Measurements from ENCODE around the gene SNX24. TPM values are rescaled to one million over a fixed set of nuclear protein-coding genes. Genes with fewer than 3 reads are reported as not detected.
"Not testable (repeated sequence)": the region's sequence is repeated elsewhere in the genome, so short reads cannot be mapped to it uniquely, and the experiment has no call there.

Gene SNX24
- total RNA-seq, 1 donor from 2014 or later, result 12.7 TPM

DNA sequence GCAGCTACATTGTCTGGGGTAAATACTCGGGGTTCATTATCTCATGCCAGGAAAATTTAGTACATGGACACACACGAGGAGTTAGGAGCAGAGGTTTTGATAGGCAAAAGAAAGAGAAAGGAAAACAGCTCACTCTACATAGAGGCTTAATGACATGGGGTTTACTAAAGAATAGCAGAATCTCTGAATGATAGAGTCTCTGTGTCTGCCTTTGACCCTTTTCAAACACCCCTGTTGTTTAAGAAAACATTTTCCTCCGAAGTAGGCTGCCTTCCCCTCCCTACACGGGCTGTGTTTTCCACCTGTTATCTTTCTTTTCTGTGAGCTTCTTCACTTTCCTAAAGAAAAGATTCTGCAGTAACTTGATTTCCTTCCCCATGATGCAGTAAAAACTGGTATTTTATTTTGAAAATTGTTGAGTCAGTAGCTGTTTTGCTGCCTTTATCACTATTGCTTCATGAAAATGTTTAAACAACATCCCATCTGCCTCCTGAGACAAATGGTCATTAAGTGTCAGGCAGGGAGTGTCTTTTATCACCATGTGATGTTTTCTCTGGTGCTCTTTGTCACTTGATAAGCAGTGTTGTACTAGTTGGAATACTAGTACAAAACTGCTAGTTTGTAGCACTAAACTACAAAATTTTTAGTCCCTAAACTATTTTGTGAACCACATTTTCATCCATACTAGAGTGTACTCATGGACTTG is 114.5 kb downstream of the SNX24 start:
- no peak for DNase-seq (ENCODE audit: low read depth)

DNA sequence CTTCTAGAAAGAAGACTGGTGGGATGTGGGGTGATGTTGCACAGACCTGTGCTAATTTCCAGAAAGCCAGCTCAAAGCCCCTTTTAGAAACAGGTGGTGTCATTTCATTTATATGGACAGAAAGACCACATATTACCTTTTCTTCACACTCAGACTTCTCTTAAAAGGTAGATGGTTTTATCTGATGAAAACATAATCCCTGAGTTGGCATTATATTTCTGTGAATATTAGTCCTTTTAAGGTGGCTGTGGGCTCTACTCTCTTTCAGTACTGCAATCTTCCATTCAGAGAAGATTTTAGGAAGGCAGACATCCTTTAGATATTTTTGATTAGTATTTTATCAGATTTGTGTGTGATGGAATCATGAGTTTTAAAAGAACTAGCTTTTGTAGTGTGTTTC is 117.9 kb downstream of the SNX24 start:
- DNase-seq (ENCODE audit: low read depth), result no peak

DNA sequence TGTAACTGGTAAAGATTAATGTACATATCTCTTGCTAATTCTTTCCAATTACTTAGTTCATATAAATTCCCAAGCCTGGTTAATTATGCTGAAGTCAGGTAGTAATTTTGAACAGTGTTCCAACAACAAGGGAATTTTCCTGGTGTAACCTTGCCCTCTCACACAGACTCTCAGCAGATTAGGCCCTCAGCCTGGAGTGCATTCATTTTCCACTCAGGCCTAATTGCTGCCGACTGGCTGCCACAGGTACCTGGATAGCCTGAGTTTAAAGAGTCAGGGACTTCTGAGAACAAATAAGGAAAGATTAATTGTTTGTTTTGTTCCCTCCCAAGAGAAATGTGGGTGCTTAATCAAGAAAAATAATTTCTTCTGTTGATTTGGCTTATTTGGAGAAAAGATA is 119.7 kb downstream of the SNX24 start:
- no peak for DNase-seq (ENCODE audit: low read depth)

DNA sequence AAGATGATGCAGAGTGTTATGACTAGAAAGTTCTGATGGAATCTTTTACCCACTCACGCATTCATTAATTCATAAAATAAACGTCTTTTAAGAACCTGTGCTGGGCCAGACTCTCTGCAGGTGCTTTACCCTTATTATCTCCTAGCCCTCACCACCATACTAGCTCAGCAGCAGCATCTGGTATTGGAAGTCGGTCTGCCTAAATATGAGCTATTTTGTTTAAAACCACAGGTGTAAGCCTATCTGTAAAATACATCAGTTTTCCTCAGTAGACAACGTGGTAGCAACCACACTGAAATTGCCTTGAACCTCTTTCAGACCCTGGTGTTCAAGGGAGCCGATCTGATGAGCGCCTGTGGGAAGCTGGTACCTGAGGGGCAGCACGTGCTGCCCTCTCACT is 121.7 kb downstream of the SNX24 start:
- DNase-seq (ENCODE audit: low read depth), result no peak

DNA sequence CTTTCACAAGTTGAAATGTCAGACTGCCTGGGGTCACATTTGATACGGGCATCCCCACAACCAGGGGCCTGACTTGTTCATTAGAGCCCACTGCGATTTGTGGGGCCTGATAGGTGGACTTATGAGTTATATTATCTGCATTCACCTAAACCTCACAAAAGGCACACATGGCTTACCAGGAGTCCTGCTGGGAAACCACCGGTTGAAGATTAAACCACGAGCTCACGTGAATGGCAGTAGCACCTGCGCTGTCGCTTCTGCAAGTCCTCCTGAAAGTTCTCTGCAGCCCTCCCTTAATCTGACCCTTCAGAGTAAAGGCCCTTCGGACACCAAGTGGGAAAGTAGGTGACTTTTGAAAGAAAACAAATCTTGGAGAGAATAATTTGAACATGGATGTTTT is 122.2 kb downstream of the SNX24 start:
- DNase-seq (ENCODE audit: low read depth), result peak; percentile 58

DNA sequence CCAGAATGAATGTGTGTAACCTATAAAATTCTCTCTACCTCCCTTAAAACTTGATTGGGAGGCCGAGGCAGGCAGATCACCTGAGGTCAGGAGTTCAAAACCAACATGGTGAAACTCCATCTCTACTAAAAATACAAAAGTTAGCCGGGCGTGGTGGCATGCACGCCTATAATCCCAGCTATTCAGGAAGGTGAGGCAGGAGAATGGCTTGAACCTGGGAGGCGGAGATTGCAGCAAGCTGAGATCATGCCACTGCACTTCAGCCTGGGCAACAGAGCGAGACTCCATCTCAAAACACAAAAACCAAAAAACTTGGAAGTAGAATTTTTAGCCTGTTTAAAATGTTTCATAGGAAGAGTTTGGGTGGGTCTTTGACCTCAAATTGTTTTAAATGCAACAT is 122.6 kb downstream of the SNX24 start:
- DNase-seq (ENCODE audit: low read depth), result not testable (repeated sequence)

DNA sequence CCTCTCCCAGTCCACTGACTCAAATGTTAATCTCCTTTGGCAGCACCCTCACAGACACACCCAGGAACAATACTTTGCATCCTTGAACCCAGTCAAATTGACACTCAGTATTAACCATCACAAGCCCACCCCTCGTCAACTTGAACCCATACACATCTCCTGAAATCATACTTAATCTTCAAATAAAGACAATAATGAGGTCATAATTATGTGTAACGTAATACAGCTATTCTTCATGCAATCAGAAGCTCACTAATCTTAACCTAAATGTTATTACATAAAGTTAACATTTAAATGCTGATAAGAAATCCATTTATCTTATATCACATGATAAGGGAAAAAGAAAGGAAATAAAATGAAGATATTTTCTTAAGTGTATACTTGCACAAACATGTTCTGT is 125.9 kb downstream of the SNX24 start:
- no peak for DNase-seq (ENCODE audit: low read depth)

DNA sequence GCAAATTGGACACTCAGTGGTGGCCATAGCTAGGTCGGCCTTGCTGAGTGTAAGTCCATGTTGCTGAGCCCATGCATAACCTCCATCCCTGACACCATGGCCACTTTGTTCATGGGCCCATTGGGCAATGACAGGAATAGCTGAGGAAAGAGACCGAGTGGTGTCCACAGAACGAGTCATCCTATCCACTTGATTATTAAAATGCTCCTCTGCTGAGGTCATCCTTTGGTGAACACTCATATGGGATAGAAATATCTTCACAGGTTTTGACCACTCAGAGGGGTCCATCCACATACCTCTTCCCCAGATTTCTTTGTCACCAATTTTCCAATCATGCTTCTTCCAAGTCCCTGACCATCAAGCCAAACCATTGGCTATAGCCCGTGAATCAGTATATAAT is 127.5 kb downstream of the SNX24 start:
- peak; percentile 37 for DNase-seq (ENCODE audit: low read depth)

DNA sequence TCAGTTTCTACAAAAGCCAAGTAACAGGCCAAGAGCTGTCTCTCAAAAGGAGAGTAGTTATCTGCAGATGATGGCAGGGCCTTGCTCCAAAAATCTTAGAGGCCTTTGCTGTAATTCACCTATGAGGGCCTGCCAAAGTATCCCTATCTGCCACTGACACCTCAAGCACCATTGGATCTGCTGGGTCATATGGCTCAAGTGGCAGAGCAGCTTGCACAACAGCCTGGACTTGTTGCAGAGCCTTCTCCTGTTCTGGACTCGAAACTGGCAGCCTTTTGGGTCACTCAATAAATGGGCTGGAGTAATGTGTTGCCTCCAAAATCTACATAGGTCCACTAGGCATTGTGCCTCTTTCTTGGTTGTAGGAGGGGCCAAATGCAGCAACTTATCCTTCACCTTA is 128.3 kb downstream of the SNX24 start:
- not testable (repeated sequence) for DNase-seq (ENCODE audit: low read depth)

DNA sequence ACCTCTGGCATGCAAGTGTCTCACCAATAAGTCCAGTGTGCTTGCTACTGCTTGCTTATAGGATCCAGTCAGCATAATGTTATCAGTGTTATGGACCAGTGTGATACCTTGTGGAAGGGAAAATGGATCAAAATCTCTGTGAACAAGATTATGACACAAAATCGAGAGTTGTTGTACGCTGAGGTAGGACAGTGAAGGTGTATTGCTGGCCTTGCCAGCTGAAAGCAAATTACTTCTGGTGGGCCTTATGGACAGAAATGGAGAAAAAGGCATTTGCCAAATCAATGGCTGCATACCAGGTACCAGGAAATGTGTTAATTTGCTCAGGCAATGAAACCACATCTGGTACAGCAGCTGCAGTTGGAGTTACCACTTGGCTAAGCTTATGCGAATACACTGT is 128.8 kb downstream of the SNX24 start:
- not testable (repeated sequence) for DNase-seq (ENCODE audit: low read depth)

DNA sequence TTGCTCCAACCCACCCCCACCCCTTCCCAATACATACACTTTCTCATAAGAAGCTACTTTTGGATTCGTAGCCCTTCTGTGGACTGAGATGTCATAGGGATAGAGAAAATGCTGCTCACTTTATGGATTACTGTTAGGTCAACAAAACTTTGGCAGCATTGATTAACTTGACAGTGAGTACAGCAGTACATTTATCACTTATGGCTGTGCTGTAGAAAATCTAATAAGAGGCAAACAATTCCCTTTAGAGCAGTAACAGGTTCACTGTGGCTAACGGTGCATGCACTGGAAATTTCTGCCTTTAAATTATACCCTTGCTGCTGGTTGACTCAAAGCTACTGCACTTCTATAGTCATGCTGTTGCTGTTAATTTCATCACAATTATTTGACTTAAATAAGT is 131.9 kb downstream of the SNX24 start:
- DNase-seq (ENCODE audit: low read depth), result no peak

DNA sequence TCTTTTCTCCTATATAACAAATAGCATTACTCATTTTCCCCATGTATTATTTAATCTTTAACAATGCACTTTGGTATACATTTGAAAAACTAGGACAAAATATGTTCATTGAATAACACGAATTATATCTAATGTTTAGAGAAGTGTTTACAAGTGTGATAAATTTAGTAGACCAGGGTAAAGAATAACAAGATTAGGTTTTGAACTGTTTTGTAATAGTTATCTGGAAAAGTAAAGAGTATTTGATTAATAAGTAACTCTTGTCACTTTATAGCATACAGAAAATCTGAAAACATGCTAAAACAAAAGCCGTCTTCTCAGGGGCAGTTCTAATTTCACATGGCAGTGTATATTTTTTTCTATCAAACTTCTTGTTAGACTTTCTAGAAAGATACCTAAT is 132.7 kb downstream of the SNX24 start:
- DNase-seq (ENCODE audit: low read depth), result no peak

DNA sequence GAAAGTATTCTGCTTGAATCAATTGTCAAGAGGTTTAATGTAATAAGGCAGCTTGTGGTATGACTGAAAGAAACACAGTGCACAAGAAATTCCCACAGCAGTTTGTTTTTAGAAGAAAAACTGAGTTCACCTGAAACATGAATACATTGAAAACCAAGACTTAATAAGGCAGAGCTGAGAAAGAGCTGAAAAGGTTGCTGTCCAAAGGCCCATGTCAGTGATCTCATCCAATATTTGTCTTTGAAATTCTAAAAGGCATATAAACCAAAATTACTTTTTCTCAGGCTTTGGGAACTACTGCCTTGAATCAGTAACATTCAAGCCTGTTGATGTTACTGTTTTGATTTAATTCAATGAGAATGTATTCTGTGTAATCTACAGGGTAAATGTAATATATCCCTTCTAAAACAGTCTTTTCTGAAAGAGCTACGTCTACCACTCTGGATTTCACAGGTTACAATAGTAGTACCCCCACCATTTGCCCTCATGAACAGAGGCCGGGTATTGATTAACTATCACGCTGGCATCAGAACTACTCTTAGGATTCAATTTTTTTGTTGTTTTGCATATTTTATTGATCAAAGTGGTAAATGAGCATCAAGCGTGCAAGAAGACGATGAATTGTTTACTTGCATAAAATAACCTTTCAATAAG is 133.4 kb downstream of the SNX24 start:
- DNase-seq (ENCODE audit: low read depth), result no peak

DNA sequence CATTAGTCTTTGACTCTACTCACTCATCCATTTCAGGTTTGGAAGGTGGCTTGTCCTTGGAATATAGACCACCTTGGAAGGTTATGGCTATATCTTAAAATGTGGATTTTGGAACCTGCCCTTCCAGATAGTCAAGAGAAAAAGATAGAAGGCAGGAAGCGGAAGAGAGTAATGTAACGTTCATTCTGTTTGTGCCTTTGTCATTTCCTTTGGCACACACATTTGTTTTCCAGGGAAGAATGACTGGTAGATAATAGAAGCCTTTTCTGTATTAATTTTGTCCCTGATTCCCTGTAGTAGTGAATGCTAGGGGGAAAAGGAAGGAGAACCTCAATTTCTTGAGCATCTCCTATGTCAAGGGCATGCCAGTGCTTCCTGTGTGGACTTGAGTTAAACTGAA is 136.4 kb downstream of the SNX24 start:
- no peak for DNase-seq (ENCODE audit: low read depth)

DNA sequence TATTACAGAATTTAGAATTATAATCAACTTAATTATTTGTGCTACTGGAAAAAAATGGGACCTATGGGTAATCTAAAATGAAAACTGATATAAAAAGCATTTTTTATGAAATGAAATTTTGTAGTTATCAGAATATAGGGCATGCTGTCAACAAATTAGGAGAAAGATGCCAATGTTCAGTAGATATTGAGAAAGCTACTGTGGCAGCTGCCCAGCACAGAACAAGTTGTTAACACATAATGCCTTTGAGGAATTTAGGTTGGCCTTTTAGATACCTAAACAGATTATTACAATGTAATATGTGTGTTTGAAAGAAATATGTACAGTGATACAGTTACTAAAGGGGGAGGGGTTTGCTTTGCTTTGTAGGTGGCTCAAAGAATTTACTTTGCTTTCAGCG is 137.0 kb downstream of the SNX24 start:
- no peak for DNase-seq (ENCODE audit: low read depth)

DNA sequence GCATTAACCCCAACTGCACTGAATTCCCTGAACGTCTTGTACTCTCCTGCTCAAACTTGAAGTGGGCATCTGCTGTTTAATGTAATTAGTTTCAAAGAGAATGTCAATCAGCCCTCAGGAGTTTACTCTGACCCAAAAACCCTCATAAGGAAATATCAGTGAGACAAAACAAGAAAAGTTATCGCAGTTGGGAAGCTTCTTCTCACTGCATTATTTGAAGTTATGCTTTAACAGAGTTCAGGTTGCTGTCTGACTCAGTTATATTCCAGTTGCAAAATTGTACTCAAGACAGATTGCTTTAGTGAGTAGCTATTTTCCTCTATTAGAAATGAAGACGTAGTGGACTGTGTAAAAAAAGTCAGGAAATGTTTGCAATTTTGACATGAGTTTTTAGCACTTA is 139.0 kb downstream of the SNX24 start:
- DNase-seq (ENCODE audit: low read depth), result no peak

DNA sequence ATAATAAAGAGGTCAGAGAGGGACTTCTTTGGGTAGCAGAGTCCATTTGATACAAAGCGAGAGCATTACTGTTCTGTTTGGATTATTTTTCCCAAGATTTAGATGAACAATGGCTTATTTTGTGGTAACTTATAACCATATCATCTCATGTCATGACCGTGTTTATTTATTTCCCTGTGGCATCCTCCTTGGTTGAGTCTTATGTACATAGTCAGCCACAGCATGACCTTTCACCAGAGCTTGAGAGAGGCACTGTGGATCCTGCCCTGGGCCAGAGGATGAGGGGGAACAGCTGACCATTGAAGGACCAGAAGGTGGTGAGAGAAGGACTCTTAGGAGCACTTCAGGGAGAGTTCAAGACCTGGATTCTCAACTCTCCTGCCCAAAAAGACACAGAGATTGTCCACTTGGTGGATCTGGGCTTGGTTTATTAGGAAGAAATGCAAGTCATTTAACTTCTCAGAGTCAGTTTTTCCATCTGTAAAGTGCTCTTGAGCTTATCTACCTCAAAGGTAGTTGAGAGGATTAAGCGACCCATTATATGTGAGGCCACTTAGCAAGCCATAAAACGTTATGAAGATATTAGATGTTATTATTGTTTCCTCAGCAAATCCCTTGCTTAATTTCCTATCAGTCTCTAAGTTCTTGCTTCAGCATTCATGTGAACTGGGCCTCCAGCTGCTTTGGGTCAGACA is 139.7 kb downstream of the SNX24 start:
- DNase-seq (ENCODE audit: low read depth), result no peak

DNA sequence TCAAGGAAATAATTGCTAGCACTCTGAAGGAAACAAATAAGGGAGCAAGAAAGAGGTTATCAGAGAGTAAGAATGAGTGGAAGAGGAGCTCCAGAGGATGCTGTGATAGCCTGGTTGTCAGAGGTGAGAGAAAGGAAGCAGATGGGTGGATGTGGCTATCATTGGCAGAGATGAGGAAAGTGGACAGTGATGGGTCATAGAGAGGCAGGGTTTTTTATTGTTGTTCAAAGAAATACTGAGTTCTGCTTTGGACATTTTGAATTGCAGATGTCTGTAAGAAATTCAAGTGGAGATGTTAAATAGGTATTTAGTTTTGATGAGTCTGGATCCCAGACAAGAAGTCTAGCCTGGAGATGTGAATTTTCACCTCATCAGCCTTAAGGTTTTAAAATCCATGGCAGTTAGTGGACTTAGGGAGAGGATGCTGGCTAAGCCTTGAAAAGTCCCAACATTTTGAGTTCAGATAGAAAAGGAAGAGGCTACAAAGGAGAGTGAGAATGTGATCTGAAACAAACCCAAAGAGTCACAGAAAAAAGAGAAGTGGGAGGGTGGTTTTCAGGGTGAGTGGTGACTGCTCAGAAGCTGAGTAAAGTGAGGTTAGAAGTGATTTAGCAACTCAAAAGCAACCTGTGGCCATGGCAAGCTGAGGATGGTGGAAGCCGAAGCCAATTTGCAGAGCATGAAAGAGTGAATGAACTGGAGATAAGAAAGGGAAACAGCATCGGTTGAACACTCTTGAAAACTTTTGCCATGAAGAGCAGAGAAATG is 140.7 kb downstream of the SNX24 start:
- no peak for DNase-seq (ENCODE audit: low read depth)

DNA sequence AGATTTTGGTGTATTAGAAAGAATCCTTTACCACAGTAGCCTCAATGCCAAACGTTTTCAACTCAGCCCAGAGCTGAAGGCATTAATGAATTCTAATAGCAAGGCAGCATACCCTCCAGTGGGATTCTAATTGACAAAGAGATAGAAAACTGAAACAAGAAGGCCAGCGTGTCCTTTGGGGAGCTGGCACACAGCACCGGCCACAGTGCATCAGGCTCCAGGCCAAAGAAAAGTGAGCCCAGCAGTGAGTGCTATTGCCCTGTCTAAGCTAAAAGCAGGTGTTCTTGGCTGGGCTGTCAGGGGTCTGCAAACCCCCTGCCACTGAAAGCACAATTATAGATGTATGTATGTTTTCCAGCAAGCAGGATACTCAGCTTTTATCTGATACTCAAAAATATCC is 150.7 kb downstream of the SNX24 start:
- DNase-seq (ENCODE audit: low read depth), result no peak

DNA sequence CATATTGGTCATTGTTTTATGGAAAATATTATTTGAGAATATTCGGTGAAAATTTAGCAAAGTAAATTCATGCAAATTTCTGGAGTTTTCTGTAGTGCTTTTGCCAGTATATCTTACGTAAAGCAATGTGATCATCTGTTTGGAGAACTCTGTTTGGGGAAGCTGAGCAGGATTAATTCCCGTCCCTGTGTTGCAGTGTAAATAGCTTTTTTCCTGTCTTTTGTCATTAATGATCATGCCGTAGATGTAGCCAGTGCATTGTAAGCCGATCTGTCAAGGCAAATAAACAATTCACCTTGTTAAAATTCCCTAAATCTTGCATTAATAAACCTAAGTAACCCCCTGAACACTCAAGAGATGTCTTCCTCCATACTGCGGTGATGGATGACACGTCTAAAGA is 151.9 kb downstream of the SNX24 start:
- DNase-seq (ENCODE audit: low read depth), result no peak

DNA sequence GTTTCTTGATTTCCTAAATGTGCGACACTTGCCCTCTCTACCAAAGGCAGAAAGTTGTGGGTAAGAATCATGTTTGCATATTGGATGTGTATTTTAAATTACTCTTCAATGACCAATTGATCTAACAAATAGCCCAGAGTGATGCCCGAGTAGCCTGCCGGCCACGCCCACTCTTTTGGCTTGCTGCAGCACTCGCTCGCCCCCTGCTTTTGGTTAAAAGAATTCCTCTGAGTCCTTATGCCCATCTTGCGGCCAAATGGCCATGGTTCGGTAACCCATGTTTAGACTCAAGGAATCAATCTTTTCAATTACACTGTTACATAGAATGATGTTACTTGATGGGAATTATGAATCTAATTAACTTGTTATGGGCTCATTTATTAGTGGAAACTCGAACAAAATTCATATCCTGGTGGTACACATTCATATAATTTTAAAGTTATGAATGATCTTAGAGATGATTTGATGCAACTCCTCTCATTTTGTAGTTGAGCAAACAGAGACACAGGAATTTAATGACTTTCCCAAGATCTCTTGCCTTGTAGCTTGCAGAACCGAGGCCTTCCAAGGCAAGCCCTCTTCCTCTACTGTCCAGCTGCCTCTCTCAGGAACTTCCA is 154.6 kb downstream of the SNX24 start:
- no peak for DNase-seq (ENCODE audit: low read depth)

Data from myocyte (in vitro differentiated cells).